Measurements from ENCODE around the gene PLAGL2. TPM values are rescaled to one million over a fixed set of nuclear protein-coding genes. Genes with fewer than 3 reads are reported as not detected.

Gene PLAGL2
- total and polyA plus RNA-seq, 2 of the 4 experiments (the other 2 are of a cell fraction): 2.9 to 7.7 TPM

DNA sequence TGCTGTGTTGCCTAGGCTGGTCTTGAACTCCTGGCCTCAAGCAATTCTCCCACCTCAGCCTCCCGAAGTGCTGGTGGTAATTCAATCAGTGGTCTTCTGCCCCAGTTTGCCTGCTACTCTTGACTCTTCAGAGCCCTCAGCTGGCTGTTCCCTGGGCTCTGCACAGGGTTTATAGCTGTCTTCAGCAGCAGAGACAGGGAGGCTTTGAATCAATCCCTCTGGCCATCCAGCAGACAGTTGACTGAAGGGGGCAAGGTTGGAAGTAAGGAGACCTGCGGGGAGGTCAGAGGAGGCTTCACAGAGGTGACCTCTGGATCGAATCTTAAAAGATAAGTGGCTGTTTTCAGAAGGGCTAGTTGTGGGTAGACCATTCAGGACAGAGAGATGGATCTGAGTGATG, 43.9 kb upstream of the PLAGL2 start:
- DNase-seq (no peak), ATAC-seq (ENCODE audit: low read depth) (no peak)
- no peaks in the 10 kb centered on the region; the same call in 1 of the 2 replicates for H3K9me1 ChIP-seq (ENCODE audit: insufficient read depth, low read length)
- no peak overlapping the region for H2AK9ac ChIP-seq (replicated peaks; ENCODE audit: low read depth, low read length, poor library complexity)
- ChIA-PET CTCF (no interaction called here), POLR2A (ENCODE audit: unreplicated experiment) (no interaction called here)
- BruUV-seq (replicated peaks): no TSS peak
- H4K20me1 ChIP-seq (ENCODE audit: insufficient read depth, low read length): no peaks in the 10 kb centered on the region
- H3K9ac ChIP-seq (ENCODE audit: low read depth, low read length): no peak overlapping the region
- H3K27ac ChIP-seq (ENCODE audit: insufficient read depth, low read length): no peak overlapping the region
- no peak overlapping the region for H4K8ac ChIP-seq (ENCODE audit: low read depth in 2 of 2, low read length in 2 of 2)
- H3K9me3 ChIP-seq (ENCODE audit: control insufficient read depth, insufficient read depth, low read length): peaks cover 3% of the 10 kb centered on the region; the same call in 1 of the 2 replicates
- dilution Hi-C loops (cut with HindIII; ENCODE audit: low sequenced_read_pairs, unreplicated experiment) (no loop called here), intact Hi-C loops (cut with micrococcal nuclease) (no loop called here), in situ Hi-C loops (cut with MboI; ENCODE audit: low sequenced_read_pairs) (no loop called here)
- no peaks in the 10 kb centered on the region for H3K79me1 ChIP-seq (ENCODE audit: low read depth in 1 of 2, low read length in 2 of 2)
- peaks cover 3% of the 10 kb centered on the region; the same call in 1 of the 2 replicates for H3K27me3 ChIP-seq (ENCODE audit: control insufficient read depth, insufficient read depth, low read length)
- no peak overlapping the region for H4K5ac ChIP-seq (ENCODE audit: low read depth, low read length)
- H2BK20ac ChIP-seq (ENCODE audit: low read depth, low read length): no peak overlapping the region
- no peak overlapping the region for H2AFZ ChIP-seq (replicated peaks; ENCODE audit: low read length, poor library complexity)
- H3K4me3 ChIP-seq (ENCODE audit: insufficient read depth, low read depth, low read length): no peak overlapping the region
- no peak overlapping the region for H3K4ac ChIP-seq (ENCODE audit: low read depth, low read length)
- TF ChIP-seq RFX5 (IDR thresholded peaks at IDR 0.05; ENCODE audit: low read depth, low read length) (no peak), MXI1 (IDR thresholded peaks at IDR 0.05; ENCODE audit: borderline replicate concordance, low read depth, low read length) (no peak), NFE2L2 (IDR thresholded peaks at IDR 0.05; ENCODE audit: low read depth, low read length) (no peak), MAZ (IDR thresholded peaks at IDR 0.05; ENCODE audit: borderline replicate concordance, low read depth, low read length) (no peak), FOS (IDR thresholded peaks at IDR 0.05; ENCODE audit: low read depth, low read length) (no peak), RCOR1 (IDR thresholded peaks at IDR 0.05; ENCODE audit: insufficient replicate concordance, low read length) (no peak), RAD21 (IDR thresholded peaks at IDR 0.05; ENCODE audit: low read length) (no peak), SMC3 (IDR thresholded peaks at IDR 0.05; ENCODE audit: low read depth, low read length) (no peak), USF2 (IDR thresholded peaks at IDR 0.05; ENCODE audit: low read depth, low read length) (no peak), CHD1 (IDR thresholded peaks at IDR 0.05; ENCODE audit: low read depth, low read length) (no peak), POLR2A (IDR thresholded peaks at IDR 0.05; ENCODE audit: low read depth, low read length) (no peak), ELK1 (IDR thresholded peaks at IDR 0.05; ENCODE audit: borderline replicate concordance, low read depth, low read length) (no peak), CEBPB (IDR thresholded peaks at IDR 0.05; ENCODE audit: low read depth, low read length) (no peak), MAFK (IDR thresholded peaks at IDR 0.05; ENCODE audit: low read depth, low read length) (no peak), BHLHE40 (IDR thresholded peaks at IDR 0.05; ENCODE audit: low read depth, low read length) (no peak)
- no peak overlapping the region for H2BK120ac ChIP-seq (ENCODE audit: low read depth, low read length)
- WGBS, 2 experiments (ENCODE audit: extremely low coverage in 2 of 2, insufficient read length in 1 of 2): no CpG with 5 or more reads among the region's 3 CpGs
- H2AK5ac ChIP-seq (ENCODE audit: low read depth, low read length): no peak overlapping the region
- no peak overlapping the region for H3K18ac ChIP-seq (ENCODE audit: low read depth, low read length)
- H3K14ac ChIP-seq (replicated peaks; ENCODE audit: low read depth, low read length): no peak overlapping the region
- H2BK5ac ChIP-seq (ENCODE audit: low read depth, low read length, poor library complexity, severe bottlenecking): no peak overlapping the region
- H3K23ac ChIP-seq (ENCODE audit: low read depth, low read length): no peak overlapping the region
- H3K36me3 ChIP-seq (ENCODE audit: control insufficient read depth, insufficient read depth, low read length): no peaks in the 10 kb centered on the region
- H4K91ac ChIP-seq (ENCODE audit: insufficient read depth, low read depth, low read length): no peak overlapping the region
- H3K4me1 ChIP-seq (ENCODE audit: control insufficient read depth, insufficient read depth, low read length): peaks cover 3% of the 10 kb centered on the region
- H3K56ac ChIP-seq (ENCODE audit: extremely low read depth, insufficient read depth, low read length): no peak overlapping the region
- H3K4me2 ChIP-seq (ENCODE audit: low read depth, low read length): no peak overlapping the region
- H2BK15ac ChIP-seq (ENCODE audit: low read depth, low read length): no peak overlapping the region

All from IMR-90 (cell line).